SH-SY5Y (cell line): Measurements from ENCODE around the gene CHST11.

ENCODE experiments used
- GATA2 ChIP-seq: IDR thresholded peaks from 2 replicates; pipeline ENCODE4 v1.6.1; 2011; ENCODE audit warnings: mild to moderate bottlenecking, low read depth, low read length
- GATA3 ChIP-seq: IDR thresholded peaks from 2 replicates; pipeline ENCODE4 v1.6.1; 2011; ENCODE audit warnings: low read depth, mild to moderate bottlenecking, low read length, moderate library complexity

Gene CHST11

DNA sequence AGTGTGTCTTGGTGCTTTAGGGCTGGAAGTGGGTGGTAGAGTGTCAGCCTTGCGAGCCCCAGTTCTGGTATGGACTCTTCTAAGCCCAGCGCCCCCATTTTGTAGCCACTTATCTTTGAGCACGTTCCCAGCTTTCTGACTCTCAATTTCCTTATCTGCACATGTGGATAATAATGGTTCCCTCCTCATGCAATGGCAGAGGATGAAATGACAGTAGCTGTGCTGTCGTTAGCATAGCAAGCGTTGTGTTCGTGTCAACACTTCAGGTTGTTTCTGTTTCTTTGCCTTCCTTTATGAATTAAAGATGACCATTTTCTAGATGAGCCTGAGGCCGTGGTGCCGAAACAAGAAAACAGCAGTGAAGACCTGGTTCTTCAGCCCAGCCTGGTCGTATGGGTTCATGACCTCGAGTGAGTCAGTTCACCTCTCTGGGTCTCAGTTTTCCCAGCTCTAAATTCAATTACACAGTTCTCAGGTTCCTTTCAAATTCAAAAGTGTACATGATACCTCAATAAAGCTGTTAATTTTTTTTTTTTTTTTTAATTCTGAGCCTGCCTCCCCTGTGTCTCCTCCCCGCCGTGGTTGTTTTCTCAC, 268.3 kb downstream of the CHST11 start:
- no peak for TF ChIP-seq GATA2
- TF ChIP-seq GATA3 = no peak

DNA sequence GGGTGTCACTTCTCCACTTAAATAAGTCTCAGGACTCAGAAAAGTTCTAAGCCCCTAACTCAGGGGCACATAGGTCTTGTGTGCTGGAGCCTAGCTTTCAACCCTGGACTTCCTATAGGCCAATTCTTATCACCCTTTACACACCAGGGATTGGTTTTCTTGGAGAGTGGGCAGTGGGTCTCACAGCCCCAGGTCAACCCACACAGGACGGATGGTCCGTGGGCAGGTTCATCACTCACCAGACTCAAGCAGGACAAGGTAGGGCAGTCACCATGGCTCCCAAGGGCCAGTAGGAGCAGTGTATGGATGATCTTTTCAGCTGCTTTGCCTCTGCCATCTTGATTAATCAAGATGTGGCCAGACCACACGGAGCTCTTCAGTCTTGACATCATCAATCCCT, 268.9 kb downstream of the CHST11 start:
- TF ChIP-seq GATA2 = no peak
- no peak for TF ChIP-seq GATA3

DNA sequence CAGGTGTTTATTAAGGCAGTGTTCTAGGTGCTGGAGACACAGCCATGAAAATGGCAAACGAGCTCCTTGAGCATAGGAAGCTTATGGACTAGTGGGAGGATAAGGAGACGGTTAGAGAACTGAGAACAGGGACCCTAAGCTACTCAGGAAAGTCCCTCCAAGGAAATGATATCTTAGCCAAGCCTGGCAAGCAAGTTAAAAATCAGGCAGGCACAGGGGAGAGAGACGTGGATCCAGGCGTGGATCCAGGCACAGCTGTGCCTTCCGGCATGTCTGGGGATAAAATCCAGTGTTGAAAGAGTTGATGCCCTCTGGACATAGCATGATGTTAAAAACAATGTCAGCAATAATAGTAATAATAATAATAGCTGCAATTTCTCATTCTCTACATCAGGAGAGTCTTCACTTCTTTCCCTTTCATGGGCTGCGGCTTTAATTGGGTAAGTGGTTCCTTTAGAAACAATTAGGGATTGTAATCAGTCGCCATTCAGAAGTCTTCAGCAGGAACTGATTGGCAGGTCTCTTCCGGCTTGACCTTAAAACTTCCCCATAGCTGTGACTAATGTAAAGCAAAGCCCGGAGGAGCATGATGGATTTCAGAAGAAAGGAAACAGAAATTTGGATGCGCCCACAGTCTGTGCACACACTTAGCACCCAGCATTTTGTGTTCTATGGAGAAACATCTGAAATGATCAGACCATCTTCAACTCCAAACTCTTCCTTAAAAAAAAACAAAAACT, 271.1 kb downstream of the CHST11 start:
- TF ChIP-seq GATA3 = no peak
- no peak for TF ChIP-seq GATA2

DNA sequence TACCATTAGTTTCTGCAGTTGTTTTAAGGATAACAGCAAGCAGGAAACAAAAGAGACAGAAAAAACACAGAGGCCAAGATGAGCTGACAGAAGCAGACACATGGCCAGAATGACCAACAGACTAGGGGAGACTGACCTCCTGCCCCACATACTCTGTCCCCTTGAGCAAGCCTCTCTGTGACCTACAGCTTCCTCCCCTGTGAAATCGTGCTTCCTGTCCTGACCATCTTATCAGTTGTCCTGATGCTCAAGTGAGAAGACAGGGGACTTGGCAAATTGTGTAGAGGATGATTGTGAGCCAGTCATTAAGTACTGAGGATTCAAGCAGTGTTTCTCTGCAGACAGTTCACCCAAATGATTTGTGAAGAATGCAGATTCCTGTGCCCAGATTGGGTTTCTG, 272.3 kb downstream of the CHST11 start:
- TF ChIP-seq GATA3 = no peak
- no peak for TF ChIP-seq GATA2

DNA sequence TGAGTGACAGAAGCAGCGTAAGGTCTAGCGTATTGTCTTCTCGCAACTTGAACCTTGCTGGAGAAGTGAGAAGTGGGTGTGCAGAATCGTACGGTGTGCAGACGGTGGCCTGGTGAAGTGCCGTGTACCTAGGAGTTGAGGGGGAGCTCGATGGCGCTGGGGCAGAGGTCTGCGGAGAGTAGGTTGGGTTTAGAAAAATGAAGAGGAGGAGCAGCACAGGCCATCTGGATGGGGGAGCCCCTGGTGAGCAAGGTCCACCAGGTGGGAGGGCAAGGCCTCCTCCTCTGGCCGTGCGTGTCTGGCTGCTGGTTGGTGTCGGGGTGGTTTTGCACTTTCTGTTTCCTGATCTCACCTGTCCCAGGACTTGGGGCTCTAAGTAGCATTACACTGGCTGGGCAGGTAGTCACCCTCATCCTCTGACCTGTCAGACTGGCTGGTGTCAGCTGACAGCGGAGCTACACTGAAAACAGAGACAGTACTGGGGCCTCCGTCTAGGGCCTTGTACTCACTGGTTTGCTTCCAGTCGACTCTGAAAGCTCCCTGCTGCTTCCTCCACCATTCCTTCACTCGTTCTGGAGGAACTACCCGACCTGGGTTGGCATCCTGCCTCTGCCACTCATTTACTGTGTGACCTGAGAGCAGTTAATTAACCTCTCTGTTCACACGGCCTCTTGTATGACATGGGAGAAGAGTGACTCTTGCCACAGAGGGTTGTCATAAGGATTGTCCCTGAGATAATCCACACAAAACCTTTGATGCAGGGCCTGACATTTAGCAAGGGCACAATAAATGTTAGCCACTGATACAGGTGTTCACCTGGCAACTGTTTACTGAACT, 273.1 kb downstream of the CHST11 start:
- TF ChIP-seq GATA3 = no peak

DNA sequence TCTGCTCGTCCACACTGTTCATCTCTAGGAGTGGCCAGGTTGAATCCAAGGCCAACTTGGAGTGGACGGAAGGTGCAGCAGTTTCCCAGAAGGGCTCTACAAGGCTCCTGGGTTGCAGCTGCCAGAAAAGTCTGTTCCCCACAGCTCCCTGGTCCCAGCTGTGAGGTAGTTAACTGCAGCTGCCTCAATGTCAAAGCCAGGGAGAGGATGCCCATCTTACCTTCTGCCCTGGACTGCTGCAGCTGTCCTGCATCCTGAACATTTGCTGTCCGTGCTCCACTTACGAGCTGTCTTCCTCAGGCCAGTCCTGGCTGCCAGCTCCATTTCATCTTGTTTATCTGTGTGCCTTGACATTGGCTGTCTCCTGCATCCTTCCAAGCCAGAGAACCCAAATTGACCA, 274.0 kb downstream of the CHST11 start:
- TF ChIP-seq GATA2 (no peak), GATA3 (no peak)

DNA sequence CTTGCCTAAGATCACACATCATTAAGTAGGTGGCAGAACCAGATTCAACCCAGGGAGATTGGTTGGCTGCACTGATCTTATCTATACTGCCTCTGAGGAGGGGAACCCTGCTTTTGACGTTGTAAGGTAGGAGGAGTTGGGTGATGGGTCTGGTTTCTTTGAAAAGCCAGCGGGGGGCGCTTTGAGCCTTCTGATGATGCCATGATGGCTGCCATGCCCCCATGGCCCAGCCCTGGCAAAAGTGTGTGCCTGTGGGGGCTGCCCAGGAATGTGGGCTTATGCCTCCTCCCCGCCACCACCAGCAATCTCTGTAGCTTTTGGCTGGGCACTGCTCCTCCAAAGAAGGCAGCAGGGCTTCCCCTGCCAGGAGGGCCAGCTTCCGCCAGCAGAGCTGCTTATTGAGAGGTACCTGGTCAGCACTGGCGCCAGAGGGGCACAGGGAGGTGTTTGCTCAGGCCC, 277.0 kb downstream of the CHST11 start:
- TF ChIP-seq GATA2 (peak; percentile 56), GATA3 (no peak)

DNA sequence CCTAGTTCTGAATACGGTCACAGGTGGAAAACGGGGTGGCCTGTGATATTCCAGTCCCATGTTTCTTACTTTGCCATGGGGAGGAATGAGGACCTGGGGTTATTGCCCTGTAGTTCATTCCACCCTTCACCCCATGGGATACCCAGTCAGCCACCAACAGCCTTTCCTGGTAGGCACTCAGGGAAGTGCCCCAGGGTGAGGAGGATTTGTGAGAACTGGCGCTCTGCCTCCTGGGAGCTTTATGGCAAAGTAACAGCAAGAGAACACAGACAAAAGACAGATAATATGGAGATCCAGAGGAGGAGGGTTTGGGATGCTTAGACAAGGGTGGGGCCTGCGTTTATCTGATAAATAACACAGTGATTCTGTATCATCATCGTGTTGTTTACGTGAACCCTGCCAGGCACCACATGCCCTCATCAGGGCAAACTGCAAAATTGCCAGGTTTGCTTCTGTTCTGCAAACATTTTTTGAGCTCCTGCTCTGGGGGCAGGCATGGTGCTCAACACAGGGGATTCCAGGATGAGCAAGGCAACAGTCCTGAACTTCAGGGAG, 277.9 kb downstream of the CHST11 start:
- TF ChIP-seq GATA2 (no peak), GATA3 (no peak)

DNA sequence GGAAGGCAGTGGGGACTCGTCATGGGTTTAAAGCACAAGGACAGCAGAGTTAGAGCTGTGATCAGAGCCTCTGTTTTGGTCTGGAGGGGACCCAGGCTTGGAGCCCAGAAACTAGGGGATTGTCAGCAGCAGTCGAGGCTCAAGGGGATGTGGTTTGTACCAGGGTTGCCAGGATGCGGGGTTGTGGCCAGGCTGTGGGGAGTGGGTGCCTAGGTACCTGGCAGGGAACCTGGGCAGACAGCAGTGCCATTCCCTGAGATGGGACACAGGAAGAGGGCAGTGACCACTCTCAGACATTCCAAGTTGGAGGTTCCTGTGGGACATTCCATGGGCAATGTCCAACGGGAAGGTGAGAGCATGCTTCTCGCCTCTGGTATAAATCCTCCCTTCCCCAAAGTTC, 279.1 kb downstream of the CHST11 start:
- TF ChIP-seq GATA2 (no peak), GATA3 (no peak)

DNA sequence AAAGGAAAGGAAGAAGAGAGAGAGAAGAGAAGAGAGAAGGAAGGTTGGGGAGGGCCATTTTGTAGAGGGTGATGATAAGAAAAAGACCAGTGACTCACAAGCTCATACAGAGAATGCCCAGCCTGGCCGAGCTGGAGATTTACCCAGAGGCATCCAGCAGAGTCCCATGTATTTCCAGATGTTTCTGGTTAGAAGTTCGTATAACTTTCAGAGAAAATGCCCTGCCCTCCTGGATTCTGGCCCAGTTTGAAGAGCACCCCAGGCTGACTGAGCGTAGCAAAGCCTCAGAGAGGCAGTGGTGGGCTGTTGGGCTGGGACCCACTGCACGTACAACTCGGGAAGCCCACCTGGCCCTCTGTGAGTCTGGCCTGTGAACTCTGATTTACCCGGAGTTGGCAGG, 279.6 kb downstream of the CHST11 start:
- TF ChIP-seq GATA3 (no peak), GATA2 (no peak)

DNA sequence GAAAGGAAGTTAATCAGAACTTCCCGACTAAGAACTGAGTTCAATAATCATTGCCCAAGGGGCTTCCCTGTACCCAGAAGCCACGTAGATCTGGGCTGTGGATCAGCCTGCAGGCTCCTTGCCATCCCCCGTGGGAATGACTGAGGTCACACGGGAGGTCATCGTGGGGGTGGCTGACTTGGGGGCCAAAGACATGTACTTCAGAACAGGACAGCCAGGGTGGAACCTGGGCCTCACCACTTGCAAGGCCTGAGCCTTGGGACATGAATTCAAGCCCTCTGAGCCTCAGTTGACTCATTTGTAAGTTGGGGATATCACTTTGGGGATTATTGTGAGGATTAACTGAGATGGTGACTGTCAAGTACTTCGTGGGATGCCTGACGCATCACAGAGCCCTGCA, 280.4 kb downstream of the CHST11 start:
- TF ChIP-seq GATA2 (no peak), GATA3 (no peak)

DNA sequence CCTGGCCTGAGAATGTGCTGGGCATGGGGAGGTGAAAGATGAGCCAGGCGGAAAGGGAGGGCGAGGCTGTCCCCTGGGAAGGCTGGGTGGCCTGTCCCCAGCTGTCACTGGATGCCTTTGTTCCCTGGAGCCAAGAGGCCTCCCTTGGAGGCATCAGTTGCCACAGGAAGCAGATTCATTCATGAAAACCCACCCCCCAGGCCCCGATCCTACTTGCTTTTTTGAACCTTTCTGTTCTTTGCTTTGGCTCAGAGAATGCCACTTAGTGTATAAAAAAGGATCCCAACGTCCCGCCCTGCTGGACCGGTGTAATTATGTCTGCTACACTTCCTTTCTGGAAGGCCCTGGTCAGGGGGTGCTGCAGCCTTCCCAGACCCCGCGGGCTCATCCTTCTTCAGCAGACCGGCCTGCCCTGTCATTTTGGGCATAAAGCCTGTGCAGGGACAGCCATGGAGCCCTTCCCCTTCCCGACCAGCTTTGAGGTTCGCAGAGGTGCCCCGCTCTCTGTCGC, 281.1 kb downstream of the CHST11 start:
- TF ChIP-seq GATA3 (no peak), GATA2 (no peak)

DNA sequence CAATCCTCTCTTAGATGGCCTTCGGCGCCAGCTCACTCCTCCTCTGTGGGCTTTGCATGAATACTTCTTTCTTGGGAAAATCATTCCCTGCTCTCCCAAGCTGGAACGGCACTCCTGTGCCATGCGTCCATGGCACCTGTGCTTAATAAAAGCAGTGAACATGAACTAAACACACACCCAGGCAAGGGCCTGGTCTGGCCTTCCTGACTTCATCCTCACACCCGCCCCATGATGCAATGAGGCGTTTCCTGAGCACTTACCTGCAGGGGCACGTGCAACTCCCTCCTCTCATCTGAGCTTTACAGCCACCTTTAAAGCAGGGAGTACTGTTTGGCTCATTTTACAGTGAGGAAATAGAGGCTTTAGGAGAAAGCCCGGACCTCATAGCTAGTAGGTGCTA, 281.6 kb downstream of the CHST11 start:
- no peak for TF ChIP-seq GATA3
- TF ChIP-seq GATA2 = no peak
